Caco-2 (cell line): Measurements from ENCODE around the gene TRIM64C. TPM values are rescaled to one million over a fixed set of nuclear protein-coding genes. Genes with fewer than 3 reads are reported as not detected.
"Not testable (repeated sequence)": the region's sequence is repeated elsewhere in the genome, so short reads cannot be mapped to it uniquely, and the experiment has no call there.

Experiments used
- Bru-seq: library from RNA; stranded (reverse); fragments of 400-500 nt; gene quantifications from one replicate; lab custom pipeline; 2021; lab: Mats Ljungman, UMichigan
- BruChase-seq, 2 experiments: library from RNA; stranded (reverse); fragments of 400-500 nt; gene quantifications; one replicate each; lab custom pipeline; 2021; lab: Mats Ljungman, UMichigan
- BruUV-seq: library from RNA; stranded (reverse); fragments of 400-500 nt; replicated peaks from 2 replicates; lab custom pipeline; 2021; lab: Mats Ljungman, UMichigan
- CTCF ChIA-PET: fragments of 300-600 bp; sonication (Branson Sonifier 250); formaldehyde crosslinking; loops from one replicate; lab custom pipeline; 2022; ENCODE audit warnings: antibody characterized with exemption; lab: Charles Lee
- POLR2A ChIA-PET: fragments of 300-600 bp; sonication (Branson Sonifier 250); formaldehyde crosslinking; loops from one replicate; lab custom pipeline; 2022; ENCODE audit warnings: antibody characterized with exemption; lab: Charles Lee
- DNase-seq, 2 experiments: peaks; one replicate each; pipeline versions ENCODE4 v3.0.0 to v3.0.0-alpha.2; 2020 to 2022
- H3K27me3 ChIP-seq: replicated peaks from 2 replicates; pipeline ENCODE4 v1.6.0; 2011; ENCODE audit warnings: low read length; ENCODE audit not compliant: control insufficient read depth, insufficient read depth
- H3K36me3 ChIP-seq: 2 replicates; pipeline ENCODE4 v1.5.1; 2011; ENCODE audit warnings: low read length; ENCODE audit not compliant: control insufficient read depth, insufficient read depth
- H3K4me1 ChIP-seq: fragments of 250-450 bp; sonication (Bioruptor Pico); 2 replicates; pipeline ENCODE4 v1.5.1; 2020; ENCODE audit warnings: mild to moderate bottlenecking
- H3K4me3 ChIP-seq: 2 replicates; pipeline ENCODE4 v1.5.1; 2011; ENCODE audit warnings: low read depth, mild to moderate bottlenecking, control low read depth, low read length
- H3K9me3 ChIP-seq: fragments of 250-450 bp; sonication (Bioruptor Pico); 2 replicates; pipeline ENCODE4 v1.5.1; 2020; ENCODE audit warnings: mild to moderate bottlenecking, moderate library complexity
- H3K27ac Mint-ChIP-seq: one replicate; pipeline ENCODE4 v1.8.0; 2022; ENCODE audit warnings: mixed read lengths; ENCODE audit not compliant: unreplicated experiment
- H3K27me3 Mint-ChIP-seq: one replicate; pipeline ENCODE4 v1.8.0; 2022; ENCODE audit warnings: mixed read lengths; ENCODE audit not compliant: insufficient read depth, unreplicated experiment
- H3K36me3 Mint-ChIP-seq: one replicate; pipeline ENCODE4 v1.8.0; 2022; ENCODE audit warnings: mild to moderate bottlenecking, mixed read lengths; ENCODE audit not compliant: insufficient read depth, unreplicated experiment
- H3K4me1 Mint-ChIP-seq: one replicate; pipeline ENCODE4 v1.8.0; 2022; ENCODE audit warnings: low read depth, mixed read lengths; ENCODE audit not compliant: unreplicated experiment
- H3K4me3 Mint-ChIP-seq: one replicate; pipeline ENCODE4 v1.8.0; 2022; ENCODE audit warnings: mild to moderate bottlenecking, moderate library complexity, mixed read lengths; ENCODE audit not compliant: unreplicated experiment
- H3K9me3 Mint-ChIP-seq: one replicate; pipeline ENCODE4 v1.8.0; 2022; ENCODE audit warnings: mixed read lengths; ENCODE audit not compliant: unreplicated experiment
- intact Hi-C: fragments of 100-400 bp; cut with micrococcal nuclease; formaldehyde crosslinking; loops from one replicate; pipeline ENCODE4 v1.10.0; 2022; ENCODE audit not compliant: unreplicated experiment
- long read RNA-seq: library from polyadenylated mRNA; stranded (forward); transcript quantifications from one replicate; pipeline ENCODE4 v2.0.0, GENCODE V29; 2022
- total RNA-seq: library from RNA; stranded (reverse); gene quantifications from 2 replicates; pipeline ENCODE4 v1.2.3, GENCODE V29; 2022

Gene TRIM64C, protein sequence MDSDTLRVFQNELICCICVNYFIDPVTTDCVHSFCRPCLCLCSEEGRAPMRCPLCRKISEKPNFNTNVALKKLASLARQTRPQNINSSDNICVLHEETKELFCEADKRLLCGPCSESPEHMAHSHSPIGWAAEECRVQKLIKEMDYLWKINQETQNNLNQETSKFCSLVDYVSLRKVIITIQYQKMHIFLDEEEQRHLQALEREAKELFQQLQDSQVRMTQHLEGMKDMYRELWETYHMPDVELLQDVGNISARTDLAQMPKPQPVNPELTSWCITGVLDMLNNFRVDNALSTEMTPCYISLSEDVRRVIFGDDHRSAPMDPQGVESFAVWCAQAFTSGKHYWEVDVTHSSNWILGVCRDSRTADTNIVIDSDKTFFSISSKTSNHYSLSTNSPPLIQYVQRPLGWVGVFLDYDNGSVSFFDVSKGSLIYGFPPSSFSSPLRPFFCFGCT
- not detected in 2 replicates for total RNA-seq
- not detected for Bru-seq, nascent RNA
- not detected for BruChase-seq, experiment 1, labeled RNA remaining after a 2-hour chase
- BruChase-seq, experiment 2, labeled RNA remaining after a 6-hour chase: not detected
- long read RNA-seq: 0 reads

- CTCF ChIA-PET, H3K9me3 ChIP-seq, H3K9me3 Mint-ChIP-seq, H3K36me3 Mint-ChIP-seq, H3K4me3 Mint-ChIP-seq, H3K27me3 ChIP-seq, POLR2A ChIA-PET, H3K36me3 ChIP-seq, BruUV-seq, H3K4me1 Mint-ChIP-seq, H3K27me3 Mint-ChIP-seq, H3K27ac Mint-ChIP-seq, intact Hi-C loops, DNase-seq, H3K4me3 ChIP-seq, H3K4me1 ChIP-seq: not testable (repeated sequence)
Observed at GRCh38 chr11:49059012-49059411, at the start of gene TRIM64C. Gene TRIM64C (minus strand): TSS chr11:49059112. CDS start chr11:49059112, 0 bp downstream.

DNA sequence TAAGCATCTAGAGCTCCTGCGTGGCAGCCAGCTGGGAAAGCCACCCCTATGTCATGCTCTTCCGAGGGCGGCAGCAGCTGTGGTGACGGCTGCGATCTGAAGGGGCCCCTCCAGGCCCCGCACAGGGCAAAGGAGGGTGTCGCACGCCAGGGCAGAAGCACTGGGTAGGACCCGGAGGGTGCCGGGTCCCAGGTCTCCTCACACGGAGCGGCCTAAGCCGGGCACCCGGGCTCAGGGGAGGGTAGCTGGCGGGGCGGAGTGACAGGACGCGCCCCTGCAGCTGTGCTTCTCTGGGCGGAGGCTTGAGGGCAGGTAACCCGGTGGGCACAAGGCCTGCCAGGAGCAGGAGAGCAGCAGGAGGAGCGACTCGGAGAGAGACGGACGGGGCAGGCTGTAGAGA, 43.4 kb upstream of the TRIM64C start:
- DNase-seq, intact Hi-C loops, H3K27me3 Mint-ChIP-seq, BruUV-seq, H3K4me1 ChIP-seq, H3K36me3 Mint-ChIP-seq, H3K9me3 Mint-ChIP-seq, H3K27me3 ChIP-seq, H3K27ac Mint-ChIP-seq, H3K4me1 Mint-ChIP-seq, H3K9me3 ChIP-seq, H3K4me3 ChIP-seq, H3K36me3 ChIP-seq, H3K4me3 Mint-ChIP-seq, POLR2A ChIA-PET, CTCF ChIA-PET: not testable (repeated sequence)

GRCh38 chr11:49069897-49070296, 11.0 kb upstream of the TRIM64C start:
- intact Hi-C loops, H3K27ac Mint-ChIP-seq, H3K4me3 ChIP-seq, H3K4me1 Mint-ChIP-seq, H3K36me3 ChIP-seq, DNase-seq, CTCF ChIA-PET, H3K27me3 Mint-ChIP-seq, H3K27me3 ChIP-seq, H3K4me1 ChIP-seq, H3K9me3 Mint-ChIP-seq, H3K36me3 Mint-ChIP-seq, BruUV-seq, H3K9me3 ChIP-seq, H3K4me3 Mint-ChIP-seq, POLR2A ChIA-PET: not testable (repeated sequence)

GRCh38 chr11:49049821-49050220, 9.1 kb downstream of the TRIM64C start:
- H3K27me3 Mint-ChIP-seq, H3K36me3 ChIP-seq, H3K4me3 Mint-ChIP-seq, POLR2A ChIA-PET, H3K4me1 Mint-ChIP-seq, intact Hi-C loops, H3K36me3 Mint-ChIP-seq, H3K27ac Mint-ChIP-seq, BruUV-seq, H3K4me1 ChIP-seq, H3K4me3 ChIP-seq, H3K27me3 ChIP-seq, CTCF ChIA-PET, DNase-seq, H3K9me3 ChIP-seq, H3K9me3 Mint-ChIP-seq: not testable (repeated sequence)

- H3K4me1 Mint-ChIP-seq, H3K4me3 Mint-ChIP-seq: not testable (repeated sequence)
Observed at GRCh38 chr11:49048229-49048628, 10.7 kb downstream of the TRIM64C start.

DNA sequence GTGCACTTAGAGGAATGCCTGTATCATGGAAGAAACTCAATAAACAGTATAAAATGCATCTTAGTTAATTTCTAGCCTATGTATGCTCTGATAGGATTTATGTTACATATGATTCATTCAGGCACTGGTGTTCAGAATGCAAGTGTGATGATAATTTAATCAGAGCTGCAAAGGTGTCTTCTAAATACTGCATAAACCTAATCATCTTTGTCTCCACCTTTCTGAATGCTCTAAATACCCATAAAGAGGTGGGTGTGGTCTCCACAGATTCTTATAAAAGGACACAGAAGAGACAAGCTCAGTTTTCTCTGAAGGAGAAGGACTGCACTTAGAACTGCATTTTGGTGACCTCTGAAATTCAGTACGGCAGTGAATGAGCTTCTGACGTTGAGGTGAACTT, 30.4 kb downstream of the TRIM64C start, which contains the start of gene TRIM49B:
Gene TRIM49B (plus strand): TSS at position 301 of the 400 bp plus-strand sequence. CDS start 2,777 bp downstream, outside the sequence.
- H3K4me3 Mint-ChIP-seq, H3K27me3 Mint-ChIP-seq, intact Hi-C loops, CTCF ChIA-PET, POLR2A ChIA-PET, H3K4me3 ChIP-seq, DNase-seq, H3K9me3 Mint-ChIP-seq, H3K36me3 Mint-ChIP-seq, H3K9me3 ChIP-seq, H3K36me3 ChIP-seq, BruUV-seq, H3K4me1 ChIP-seq, H3K27ac Mint-ChIP-seq, H3K27me3 ChIP-seq, H3K4me1 Mint-ChIP-seq: not testable (repeated sequence)

More at GRCh38 chr11:49048229-49048628, 10.7 kb downstream of the TRIM64C start:
- H3K27ac Mint-ChIP-seq, CTCF ChIA-PET, H3K9me3 ChIP-seq, H3K9me3 Mint-ChIP-seq, H3K4me3 ChIP-seq, H3K4me1 ChIP-seq, H3K36me3 Mint-ChIP-seq, POLR2A ChIA-PET, H3K27me3 ChIP-seq, intact Hi-C loops, DNase-seq, H3K27me3 Mint-ChIP-seq, H3K36me3 ChIP-seq, BruUV-seq: not testable (repeated sequence)
